Body of pancreas (tissue), 4 donors: ENCODE results near the gene PALLD. TPM values are rescaled to one million over a fixed set of nuclear protein-coding genes. Genes with fewer than 3 reads are reported as not detected.

ENCODE experiments used
- ATAC-seq: fragments of 150-250 bp; one replicate; pipeline ENCODE4 v1.9.1; 2016
- DNase-seq, 4 donors: peaks; one replicate each; pipeline ENCODE4 v3.0.0-alpha.2; 2019
- H3K27ac ChIP-seq, 4 donors: fragments of 200-600 bp; sonication (generic); 1 replicate in 3 of 4; 2 replicates in 1 of 4; pipeline versions ENCODE4 v1.5.1 to v1.6.1; 2016 to 2019; ENCODE audit warnings: mild to moderate bottlenecking in 1 of 4, mixed read lengths in 1 of 4, moderate library complexity in 1 of 4
- H3K27me3 ChIP-seq, 2 donors: fragments of 200-600 bp; sonication (generic); one replicate each; pipeline ENCODE4 v1.6.0; 2016; ENCODE audit warnings: mild to moderate bottlenecking in 1 of 2
- H3K36me3 ChIP-seq, 2 donors: fragments of 200-600 bp; sonication (generic); replicated peaks in 1 of 2; 2 replicates each; pipeline ENCODE4 v1.5.1; 2016; ENCODE audit warnings: low read depth in 2 of 2; ENCODE audit not compliant: insufficient read depth in 1 of 2
- H3K4me1 ChIP-seq: fragments of 200-600 bp; sonication (generic); one replicate; pipeline ENCODE4 v1.6.0; 2016
- H3K4me3 ChIP-seq, 2 donors: fragments of 200-600 bp; sonication (generic); 1 replicate in 1 of 2; 2 replicates in 1 of 2; pipeline ENCODE4 v1.5.1; 2016 to 2019
- H3K9me3 ChIP-seq, 3 donors: fragments of 200-600 bp; sonication (generic); 1 replicate in 2 of 3; 2 replicates in 1 of 3; pipeline ENCODE4 v1.5.1; 2016
- POLR2A ChIP-seq, 3 donors: fragments of 450-650 bp; IDR thresholded peaks; one replicate each; pipeline ENCODE4 v1.6.1; 2016; ENCODE audit warnings: antibody characterized with exemption in 3 of 3, mild to moderate bottlenecking in 2 of 3
- WGBS, 2 donors: methylation state at CpG; one replicate each; pipeline ENCODE4 v1.1.5; 2017; 5-methylcytosine and 5-hydroxymethylcytosine counted together
- intact Hi-C: fragments of 100-400 bp; cut with DNase I; formaldehyde crosslinking; loops from one replicate; pipeline ENCODE4 v1.15.1; 2023
- total RNA-seq, 2 donors: library from RNA; depleted of rRNA; stranded (reverse); fragments of >200 nt; gene quantifications; one replicate each; pipeline ENCODE4 v1.1.0, GENCODE V29; 2016
- TF ChIP-seq, protein P1 (sequence below), 7 experiments: fragments of 450-650 bp in 4 of 7; fragments of 200-600 bp in 3 of 7; sonication (generic) in 3 of 7; IDR thresholded peaks; one replicate each; pipeline ENCODE4 v1.5.1; 2016 to 2019; ENCODE audit warnings: antibody characterized with exemption in 7 of 7

The PALLD gene
- total RNA-seq, 2 donors from 2014 or later, result 46.8 to 52.4 TPM

DNA sequence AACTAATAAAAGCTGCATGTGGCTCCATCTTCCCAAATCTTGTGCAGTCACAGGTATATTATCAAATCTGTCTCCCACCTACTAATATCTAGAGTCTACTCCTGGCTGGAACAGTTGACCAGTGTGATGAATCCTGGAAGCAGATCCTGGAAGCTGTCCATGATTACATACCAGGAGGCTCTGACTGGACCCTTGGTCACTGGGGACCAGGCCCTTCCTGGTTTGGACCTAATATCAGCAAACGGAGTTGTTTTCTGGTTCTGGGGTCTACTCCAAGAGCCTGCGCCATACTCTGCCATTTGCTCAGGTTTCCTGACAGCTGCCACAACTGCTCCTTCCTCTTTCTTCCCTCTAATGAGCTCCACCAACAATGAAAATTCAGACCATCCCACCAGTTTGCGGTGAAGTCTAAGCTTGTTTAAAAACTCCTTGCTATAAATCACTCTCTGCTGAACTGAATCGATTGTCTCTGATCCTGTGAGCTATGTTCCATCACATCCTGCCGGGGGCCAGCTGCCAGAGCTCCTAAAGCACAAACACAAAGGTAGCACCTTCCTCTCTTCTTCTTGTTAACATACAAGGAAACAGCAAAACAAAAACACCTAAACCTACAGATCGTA, 114.2 kb downstream of the PALLD start:
- ATAC-seq, result no peak
- no peaks in the 10 kb centered on the region for H3K27me3 ChIP-seq
- no peak overlapping the region for H3K27ac ChIP-seq
- WGBS, 2 donors, result 49 to 62% methylated on average over 6 of the region's 6 CpGs
- H3K4me1 ChIP-seq, result no peaks in the 10 kb centered on the region
- H3K36me3 ChIP-seq, result no peaks in the 10 kb centered on the region
- no peak for DNase-seq
- no peaks in the 10 kb centered on the region for H3K9me3 ChIP-seq
- intact Hi-C loops, result no loop called here
- no peak for TF ChIP-seq POLR2A (IDR thresholded peaks at IDR 0.05)
- H3K4me3 ChIP-seq, result no peak overlapping the region

DNA sequence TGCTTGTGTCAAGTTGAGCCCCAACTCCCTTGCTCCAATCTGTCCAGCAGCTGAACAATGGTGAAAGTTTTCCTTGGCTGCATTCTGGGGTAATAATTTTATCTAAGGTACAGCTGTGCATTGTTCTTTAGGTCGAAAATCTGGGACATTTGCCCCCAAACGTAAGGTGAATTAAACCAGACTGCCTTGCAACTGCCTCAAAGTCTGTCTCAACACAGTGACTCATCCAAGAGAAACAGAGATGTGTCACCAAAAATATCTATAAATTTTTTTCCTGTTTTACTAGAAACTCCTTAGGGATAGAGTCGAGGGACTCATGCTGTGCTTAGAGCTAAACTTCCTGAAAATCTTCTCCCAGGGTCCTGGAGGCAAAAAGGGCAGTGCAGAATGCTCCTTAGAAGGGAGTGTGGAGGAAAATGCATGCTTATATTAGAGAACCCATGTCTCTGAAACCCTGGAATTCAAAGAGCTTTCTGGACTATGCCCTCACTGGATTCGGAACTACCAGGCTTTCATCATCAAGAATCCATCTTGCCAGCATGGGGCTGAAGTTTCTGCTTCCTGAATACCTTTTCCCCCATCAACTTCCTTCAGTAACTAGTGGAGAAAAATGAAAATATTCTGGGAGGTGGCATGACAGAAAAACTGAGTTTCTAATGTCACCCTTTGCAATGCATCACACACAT, 115.7 kb downstream of the PALLD start:
- no peak overlapping the region for H3K4me3 ChIP-seq
- intact Hi-C loops, result no loop called here
- no peaks in the 10 kb centered on the region for H3K36me3 ChIP-seq
- DNase-seq (no peak), ATAC-seq (no peak)
- H3K9me3 ChIP-seq, result no peaks in the 10 kb centered on the region
- no peaks in the 10 kb centered on the region for H3K27me3 ChIP-seq
- whole genome bisulfite sequencing, 2 donors, result 35 to 37% methylated on average over 4 of the region's 4 CpGs
- no peaks in the 10 kb centered on the region for H3K4me1 ChIP-seq
- no peak for TF ChIP-seq POLR2A (IDR thresholded peaks at IDR 0.05)
- TF ChIP-seq, protein P1, sequence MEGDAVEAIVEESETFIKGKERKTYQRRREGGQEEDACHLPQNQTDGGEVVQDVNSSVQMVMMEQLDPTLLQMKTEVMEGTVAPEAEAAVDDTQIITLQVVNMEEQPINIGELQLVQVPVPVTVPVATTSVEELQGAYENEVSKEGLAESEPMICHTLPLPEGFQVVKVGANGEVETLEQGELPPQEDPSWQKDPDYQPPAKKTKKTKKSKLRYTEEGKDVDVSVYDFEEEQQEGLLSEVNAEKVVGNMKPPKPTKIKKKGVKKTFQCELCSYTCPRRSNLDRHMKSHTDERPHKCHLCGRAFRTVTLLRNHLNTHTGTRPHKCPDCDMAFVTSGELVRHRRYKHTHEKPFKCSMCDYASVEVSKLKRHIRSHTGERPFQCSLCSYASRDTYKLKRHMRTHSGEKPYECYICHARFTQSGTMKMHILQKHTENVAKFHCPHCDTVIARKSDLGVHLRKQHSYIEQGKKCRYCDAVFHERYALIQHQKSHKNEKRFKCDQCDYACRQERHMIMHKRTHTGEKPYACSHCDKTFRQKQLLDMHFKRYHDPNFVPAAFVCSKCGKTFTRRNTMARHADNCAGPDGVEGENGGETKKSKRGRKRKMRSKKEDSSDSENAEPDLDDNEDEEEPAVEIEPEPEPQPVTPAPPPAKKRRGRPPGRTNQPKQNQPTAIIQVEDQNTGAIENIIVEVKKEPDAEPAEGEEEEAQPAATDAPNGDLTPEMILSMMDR (IDR thresholded peaks at IDR 0.05), result no peak
- no peak overlapping the region for H3K27ac ChIP-seq

DNA sequence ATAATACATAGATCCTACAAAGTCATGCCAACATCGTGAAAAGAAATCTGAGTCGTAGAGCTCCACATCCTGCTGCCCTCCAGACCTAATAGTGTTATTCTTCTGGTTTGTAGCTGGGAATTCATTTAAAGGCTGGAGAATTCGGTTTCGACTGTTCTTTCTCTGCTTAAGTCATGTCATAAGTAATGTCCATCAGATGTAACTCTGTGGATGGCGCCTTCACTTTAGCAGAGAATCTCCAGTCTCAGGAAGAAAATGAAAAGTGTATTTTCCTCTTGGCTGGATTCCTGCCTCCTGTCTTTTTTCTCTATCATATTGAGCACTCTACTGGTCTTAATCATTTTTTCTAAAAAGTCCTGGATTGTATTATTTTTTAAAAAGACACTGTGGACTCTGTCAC, 117.0 kb downstream of the PALLD start:
- no peaks in the 10 kb centered on the region for H3K4me1 ChIP-seq
- no peak overlapping the region for H3K4me3 ChIP-seq
- H3K9me3 ChIP-seq, result no peaks in the 10 kb centered on the region
- ATAC-seq, result no peak
- 79 to 80% methylated on average over 5 of the region's 5 CpGs for WGBS, 2 donors
- intact Hi-C loops, result no loop called here
- no peak overlapping the region for H3K27ac ChIP-seq
- H3K36me3 ChIP-seq, result no peaks in the 10 kb centered on the region
- no peak for TF ChIP-seq POLR2A (IDR thresholded peaks at IDR 0.05)
- TF ChIP-seq, protein P1 (IDR thresholded peaks at IDR 0.05), result no peak
- no peaks in the 10 kb centered on the region for H3K27me3 ChIP-seq
- no peak for DNase-seq

DNA sequence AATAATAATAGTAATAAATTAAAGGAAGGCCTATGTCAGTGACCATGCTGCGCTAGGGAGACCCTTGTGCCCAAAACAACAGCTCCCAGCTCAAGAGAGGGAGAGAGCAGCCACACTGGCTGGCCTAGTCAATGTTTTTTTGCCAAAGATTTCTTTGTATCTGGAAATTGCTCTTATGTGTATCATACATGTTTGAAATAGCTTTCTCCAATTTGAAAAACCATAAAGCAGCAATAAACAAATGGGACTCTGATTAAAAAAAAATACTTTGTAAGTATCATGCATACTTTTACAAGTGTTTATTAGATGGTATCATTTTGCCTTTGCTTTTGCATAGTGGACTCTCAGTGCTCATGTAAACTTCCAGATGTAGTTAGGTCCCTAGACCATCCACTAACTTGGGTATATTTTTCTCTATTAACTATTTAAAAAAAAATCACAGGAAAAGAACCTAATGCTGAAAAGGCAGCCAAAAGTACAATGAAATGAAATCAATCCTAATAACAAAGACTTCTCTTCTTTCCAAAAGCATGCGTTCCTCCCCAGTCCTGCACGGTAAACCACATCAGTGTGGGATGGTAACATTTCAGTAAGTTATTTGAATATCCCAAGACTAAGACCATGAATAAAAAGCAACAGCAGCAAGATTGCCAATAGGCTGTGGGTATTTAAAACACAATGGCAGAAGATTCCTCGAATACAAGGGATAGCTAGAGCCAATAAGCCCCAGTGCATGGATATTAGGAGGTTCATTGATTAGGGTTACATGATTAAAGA, 117.6 kb downstream of the PALLD start:
- ATAC-seq (no peak), DNase-seq (no peak)
- H3K9me3 ChIP-seq, result no peaks in the 10 kb centered on the region
- H3K27ac ChIP-seq, result no peak overlapping the region
- H3K27me3 ChIP-seq, result no peaks in the 10 kb centered on the region
- TF ChIP-seq POLR2A (IDR thresholded peaks at IDR 0.05), result no peak
- TF ChIP-seq, protein P1 (IDR thresholded peaks at IDR 0.05), result no peak
- WGBS, 2 donors, result 76% methylated on average over 4 of the region's 4 CpGs
- H3K36me3 ChIP-seq, result no peaks in the 10 kb centered on the region
- no peaks in the 10 kb centered on the region for H3K4me1 ChIP-seq
- no peak overlapping the region for H3K4me3 ChIP-seq
- intact Hi-C loops, result no loop called here

DNA sequence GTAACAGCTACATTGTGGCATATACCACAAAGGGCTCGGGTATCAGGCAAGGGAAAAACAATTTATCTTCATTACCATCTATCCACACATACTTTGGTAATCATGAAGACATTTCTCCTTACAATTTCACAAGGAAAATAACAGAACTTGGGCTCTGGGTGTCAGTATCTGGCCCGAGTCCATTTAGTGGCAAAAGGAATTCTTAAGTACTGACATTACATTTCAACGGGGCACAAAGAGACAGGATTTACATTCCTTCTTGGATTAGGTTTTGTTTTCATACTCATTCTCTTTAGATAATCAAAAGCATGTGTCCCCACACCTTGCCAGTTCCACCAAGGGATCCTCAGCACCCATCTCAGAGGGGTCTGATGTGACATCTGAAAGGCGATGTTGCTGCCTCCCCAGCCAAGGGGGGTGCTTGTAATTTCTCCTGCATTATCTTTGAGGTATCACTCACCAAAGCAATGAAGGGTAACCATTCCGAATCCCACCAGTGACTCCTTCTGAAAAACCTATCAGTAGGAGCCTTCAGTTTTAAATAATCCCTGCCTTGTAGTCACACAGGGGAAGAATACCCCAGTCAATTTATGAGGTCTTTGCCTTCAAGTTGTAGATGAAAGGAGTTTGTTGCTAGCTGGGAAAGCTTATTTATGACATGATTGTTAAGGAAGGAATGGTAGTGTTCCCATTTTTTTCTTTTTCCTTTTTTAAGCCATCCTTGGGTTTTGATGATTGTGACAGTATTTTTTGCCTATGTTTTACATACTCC, 118.6 kb downstream of the PALLD start:
- Histone ChIP-seq H3K4me3 (no peak overlapping the region), H3K36me3 (no peaks in the 10 kb centered on the region), H3K9me3 (no peaks in the 10 kb centered on the region), H3K27ac (no peak overlapping the region), H3K27me3 (no peaks in the 10 kb centered on the region), H3K4me1 (no peaks in the 10 kb centered on the region)
- no peak for DNase-seq
- intact Hi-C loops, result no loop called here
- TF ChIP-seq, protein P1 (IDR thresholded peaks at IDR 0.05), result no peak
- no peak for TF ChIP-seq POLR2A (IDR thresholded peaks at IDR 0.05)
- WGBS, 2 donors, result 49 to 52% methylated on average over 5 of the region's 5 CpGs
- ATAC-seq, result no peak
